IMR-90 (cell line): Measurements from ENCODE around the gene CCHCR1. TPM values are rescaled to one million over a fixed set of nuclear protein-coding genes. Genes with fewer than 3 reads are reported as not detected.

ENCODE experiments used
- ATAC-seq: fragments of 200-7000 bp; cut with Tn5 transposase; 2 replicates; pipeline ENCODE4 v1.9.1; 2020; ENCODE audit warnings: low read depth, mild to moderate bottlenecking, moderate library complexity
- BruUV-seq: library from RNA; stranded (reverse); fragments of 400-500 nt; replicated peaks from 2 replicates; lab custom pipeline; 2021; lab: Mats Ljungman, UMichigan
- CTCF ChIA-PET: fragments of 300-600 bp; formaldehyde crosslinking; extraction: SDS; loops from one replicate; lab custom pipeline; 2021; ENCODE audit warnings: antibody characterized with exemption; lab: Yijun Ruan, JAX
- POLR2A ChIA-PET: fragments of 300-600 bp; sonication (Branson Sonifier 250); formaldehyde crosslinking; loops from one replicate; lab custom pipeline; 2022; ENCODE audit warnings: antibody characterized with exemption; ENCODE audit not compliant: unreplicated experiment; lab: Charles Lee
- DNase-seq: peaks from one replicate; pipeline ENCODE4 v3.0.0; 2013
- H2AFZ ChIP-seq: replicated peaks from 2 replicates; pipeline ENCODE3; 2013; ENCODE audit warnings: low read length, mild to moderate bottlenecking; ENCODE audit not compliant: poor library complexity
- H2AK5ac ChIP-seq: 2 replicates; pipeline ENCODE4 v1.6.1; 2013; ENCODE audit warnings: low read depth, low read length, inconsistent platforms
- H2AK9ac ChIP-seq: replicated peaks from 2 replicates; pipeline ENCODE3; 2013; ENCODE audit warnings: mild to moderate bottlenecking, low read depth, low read length, moderate library complexity; ENCODE audit not compliant: poor library complexity
- H2BK120ac ChIP-seq: 2 replicates; pipeline ENCODE4 v1.6.1; 2013; ENCODE audit warnings: low read depth, low read length, inconsistent platforms
- H2BK15ac ChIP-seq: 3 replicates; pipeline ENCODE4 v1.6.1; 2013; ENCODE audit warnings: low read depth, low read length, inconsistent platforms
- H2BK20ac ChIP-seq: 2 replicates; pipeline ENCODE4 v1.6.1; 2013; ENCODE audit warnings: low read depth, mild to moderate bottlenecking, inconsistent platforms, low read length, moderate library complexity
- H2BK5ac ChIP-seq: 2 replicates; pipeline ENCODE4 v1.6.1; 2013; ENCODE audit warnings: mild to moderate bottlenecking, low read depth, low read length, inconsistent platforms; ENCODE audit not compliant: poor library complexity, severe bottlenecking
- H3K14ac ChIP-seq: replicated peaks from 2 replicates; pipeline ENCODE4 v1.6.1; 2013; ENCODE audit warnings: low read depth, low read length, inconsistent platforms
- H3K18ac ChIP-seq: 2 replicates; pipeline ENCODE4 v1.6.1; 2013; ENCODE audit warnings: low read depth, low read length, control low read depth
- H3K23ac ChIP-seq: 2 replicates; pipeline ENCODE4 v1.6.1; 2013; ENCODE audit warnings: low read depth, low read length, inconsistent platforms
- H3K27ac ChIP-seq: 2 replicates; pipeline ENCODE4 v1.5.1; 2013; ENCODE audit warnings: mild to moderate bottlenecking, control low read depth, low read length; ENCODE audit not compliant: insufficient read depth
- H3K27me3 ChIP-seq: 2 replicates; pipeline ENCODE4 v1.6.1; 2013; ENCODE audit warnings: low read length; ENCODE audit not compliant: control insufficient read depth, insufficient read depth
- H3K36me3 ChIP-seq: 2 replicates; pipeline ENCODE4 v1.6.1; 2013; ENCODE audit warnings: low read length, mixed read lengths; ENCODE audit not compliant: control insufficient read depth, insufficient read depth
- H3K4ac ChIP-seq: 2 replicates; pipeline ENCODE4 v1.6.1; 2013; ENCODE audit warnings: low read depth, low read length, inconsistent platforms
- H3K4me1 ChIP-seq: 2 replicates; pipeline ENCODE4 v1.6.1; 2013; ENCODE audit warnings: low read length, mixed read lengths; ENCODE audit not compliant: control insufficient read depth, insufficient read depth
- H3K4me2 ChIP-seq: 2 replicates; pipeline ENCODE4 v1.6.1; 2013; ENCODE audit warnings: low read depth, mild to moderate bottlenecking, control low read depth, low read length, moderate library complexity
- H3K4me3 ChIP-seq: 2 replicates; pipeline ENCODE4 v1.5.1; 2013; ENCODE audit warnings: low read depth, mild to moderate bottlenecking, control low read depth, low read length, moderate library complexity; ENCODE audit not compliant: insufficient read depth
- H3K56ac ChIP-seq: 2 replicates; pipeline ENCODE4 v1.6.1; 2013; ENCODE audit warnings: low read length, inconsistent platforms; ENCODE audit not compliant: insufficient read depth; ENCODE audit errors: extremely low read depth
- H3K79me1 ChIP-seq, 2 experiments: 2 replicates each; pipeline ENCODE4 v1.6.1; 2013; ENCODE audit warnings: low read length in 2 of 2, inconsistent platforms in 1 of 2, low read depth in 1 of 2
- H3K9ac ChIP-seq: 2 replicates; pipeline ENCODE4 v1.6.1; 2013; ENCODE audit warnings: low read depth, low read length, control low read depth
- H3K9me1 ChIP-seq: 2 replicates; pipeline ENCODE4 v1.6.1; 2013; ENCODE audit warnings: low read length, inconsistent platforms; ENCODE audit not compliant: insufficient read depth
- H3K9me3 ChIP-seq: 2 replicates; pipeline ENCODE4 v1.6.1; 2013; ENCODE audit warnings: low read length; ENCODE audit not compliant: control insufficient read depth, insufficient read depth
- H4K20me1 ChIP-seq: 2 replicates; pipeline ENCODE4 v1.6.1; 2013; ENCODE audit warnings: low read length, inconsistent platforms; ENCODE audit not compliant: insufficient read depth
- H4K5ac ChIP-seq: 2 replicates; pipeline ENCODE4 v1.6.1; 2013; ENCODE audit warnings: mild to moderate bottlenecking, low read depth, low read length, control low read depth
- H4K8ac ChIP-seq, 2 experiments: 2 replicates each; pipeline ENCODE4 v1.6.1; 2013; ENCODE audit warnings: low read depth in 2 of 2, low read length in 2 of 2, control low read depth in 1 of 2, inconsistent platforms in 1 of 2
- H4K91ac ChIP-seq: 2 replicates; pipeline ENCODE4 v1.6.1; 2013; ENCODE audit warnings: low read depth, low read length, inconsistent platforms; ENCODE audit not compliant: insufficient read depth
- BHLHE40 ChIP-seq: fragments of 150-350 bp; IDR thresholded peaks from 2 replicates; pipeline ENCODE4 v1.6.1; 2016; ENCODE audit warnings: mild to moderate bottlenecking, low read depth, low read length
- CTCF ChIP-seq: conservative IDR thresholded peaks from 2 replicates; pipeline ENCODE4 v1.5.1; 2012; ENCODE audit warnings: mild to moderate bottlenecking, low read depth, low read length, improper control_type of control experiment
- ELK1 ChIP-seq: fragments of 150-350 bp; IDR thresholded peaks from 2 replicates; pipeline ENCODE4 v1.6.1; 2016; ENCODE audit warnings: low read depth, mild to moderate bottlenecking, low read length, moderate library complexity, borderline replicate concordance
- FOS ChIP-seq: fragments of 150-350 bp; IDR thresholded peaks from 2 replicates; pipeline ENCODE4 v1.6.1; 2016; ENCODE audit warnings: low read depth, low read length
- MAFK ChIP-seq: IDR thresholded peaks from 2 replicates; pipeline ENCODE4 v1.6.1; 2012; ENCODE audit warnings: low read depth, low read length, improper control_type of control experiment
- MXI1 ChIP-seq: IDR thresholded peaks from 2 replicates; pipeline ENCODE4 v1.6.1; 2012; ENCODE audit warnings: low read depth, mild to moderate bottlenecking, low read length, moderate library complexity, borderline replicate concordance
- NFE2L2 ChIP-seq: fragments of 150-350 bp; IDR thresholded peaks from 2 replicates; pipeline ENCODE4 v1.6.1; 2016; ENCODE audit warnings: low read depth, mild to moderate bottlenecking, low read length
- RAD21 ChIP-seq: IDR thresholded peaks from 2 replicates; pipeline ENCODE4 v1.6.1; 2012; ENCODE audit warnings: low read length, improper control_type of control experiment
- RCOR1 ChIP-seq: IDR thresholded peaks from 2 replicates; pipeline ENCODE4 v1.6.1; 2012; ENCODE audit warnings: mild to moderate bottlenecking, low read length, improper control_type of control experiment; ENCODE audit not compliant: insufficient replicate concordance
- RFX5 ChIP-seq: IDR thresholded peaks from 2 replicates; pipeline ENCODE4 v1.8.0; 2012; ENCODE audit warnings: low read depth, mild to moderate bottlenecking, low read length, moderate library complexity
- SMC3 ChIP-seq: fragments of 150-350 bp; IDR thresholded peaks from 2 replicates; pipeline ENCODE4 v1.6.1; 2016; ENCODE audit warnings: low read depth, mild to moderate bottlenecking, antibody characterized with exemption, low read length, moderate library complexity
- WGBS, 2 experiments: methylation state at CpG; one replicate each; pipeline versions ENCODE4 v1.1.5 to v1.1.7; 2013; ENCODE audit warnings: missing lambda C conversion rate in 2 of 2; ENCODE audit not compliant: insufficient read length in 1 of 2; ENCODE audit errors: extremely low coverage in 2 of 2; 5-methylcytosine and 5-hydroxymethylcytosine counted together
- dilution Hi-C: fragments of 300-500 bp; cut with HindIII; formaldehyde crosslinking; loops from one replicate; pipeline ENCODE4 v1.14.3; 2018; ENCODE audit warnings: low sequenced_read_pairs; ENCODE audit not compliant: unreplicated experiment
- in situ Hi-C: fragments of 300-500 bp; cut with MboI; formaldehyde crosslinking; loops from 3 replicates; pipeline ENCODE4 v1.14.3; 2019; ENCODE audit warnings: low sequenced_read_pairs, inconsistent platforms, mixed read lengths
- intact Hi-C: fragments of 100-400 bp; cut with micrococcal nuclease; formaldehyde crosslinking; loops from 2 replicates; pipeline ENCODE4 v1.10.0; 2022
- polyA plus RNA-seq, 3 experiments: library from polyadenylated mRNA; depleted of rRNA; stranded (reverse); fragments of >200 nt; gene quantifications; 2 replicates each; pipeline ENCODE4 v1.2.3, GENCODE V29; 2012; ENCODE audit warnings: low replicate concordance in 1 of 3
- total RNA-seq: library from RNA; depleted of rRNA; stranded (reverse); fragments of >200 nt; gene quantifications from 2 replicates; pipeline ENCODE4 v1.2.3, GENCODE V29; 2012
- TF ChIP-seq, protein P1 (sequence below): fragments of 150-350 bp; IDR thresholded peaks from 2 replicates; pipeline ENCODE4 v1.6.1; 2017; ENCODE audit warnings: mild to moderate bottlenecking, antibody characterized with exemption, low read length, low read depth

CCHCR1 gene
- total and polyA plus RNA-seq, 2 of the 4 experiments (the other 2 are of a cell fraction), result 13.1 to 22.0 TPM

GRCh38 chr6:31194061-31194834, 36.6 kb upstream of the CCHCR1 start (continued):
- TF ChIP-seq ELK1, result no peak

GRCh38 chr6:31193206-31193605, 35.6 kb upstream of the CCHCR1 start:
- no peaks in the 10 kb centered on the region for H3K4me1 ChIP-seq
- intact Hi-C loops (loop anchor here (10.0 kb wide), 1 partner anchor 278 kb away; the partner anchor contains the start of gene VARS2), dilution Hi-C loops (no loop called here), in situ Hi-C loops (loop anchor here (5.0 kb wide), 1 partner anchor 56 kb away; the partner anchor contains the start of gene PSORS1C2)
- H3K9me1 ChIP-seq, result no peaks in the 10 kb centered on the region
- no peak overlapping the region for H3K4me3 ChIP-seq
- H3K4me2 ChIP-seq, result no peak overlapping the region
- ATAC-seq (no peak), DNase-seq (no peak)
- H3K23ac ChIP-seq, result no peak overlapping the region
- no peak overlapping the region for H4K5ac ChIP-seq
- H2BK120ac ChIP-seq, result no peak overlapping the region
- no peak overlapping the region for H3K27ac ChIP-seq
- H3K56ac ChIP-seq, result no peak overlapping the region
- no peak overlapping the region for H3K14ac ChIP-seq
- no peak overlapping the region for H4K91ac ChIP-seq
- H3K9ac ChIP-seq, result no peak overlapping the region
- H3K9me3 ChIP-seq, result no peaks in the 10 kb centered on the region
- no peak overlapping the region for H4K8ac ChIP-seq
- H3K4ac ChIP-seq, result no peak overlapping the region
- CTCF ChIA-PET, result interaction anchor here (0.7 to 1.4 kb wide), 2 partner anchors 172 to 173 kb away, joined by 3 read pairs; no protein-coding TSS in a partner anchor
- whole genome bisulfite sequencing, 2 experiments, result 60% methylated on average over 1 of the region's 8 CpGs; no CpG with 5 or more reads in 1 of the 2 experiments
- no peak overlapping the region for H2BK20ac ChIP-seq
- H2BK15ac ChIP-seq, result no peak overlapping the region
- peaks cover 0 to 7% of the 10 kb centered on the region in 2 experiments; a peak in 1 of 4 replicates for H3K79me1 ChIP-seq
- H3K18ac ChIP-seq, result no peak overlapping the region
- H3K27me3 ChIP-seq, result no peaks in the 10 kb centered on the region
- no peaks in the 10 kb centered on the region for H4K20me1 ChIP-seq
- H2AFZ ChIP-seq, result no peak overlapping the region
- H2AK5ac ChIP-seq, result no peak overlapping the region
- BruUV-seq, result no TSS peak
- H2BK5ac ChIP-seq, result no peak overlapping the region
- POLR2A ChIA-PET, result no interaction called here
- no peak overlapping the region for H2AK9ac ChIP-seq
- no peaks in the 10 kb centered on the region for H3K36me3 ChIP-seq
- no peak for TF ChIP-seq RFX5
- no peak for TF ChIP-seq RAD21
- TF ChIP-seq MAFK, result no peak
- no peak for TF ChIP-seq RCOR1
- TF ChIP-seq SMC3, result no peak
- no peak for TF ChIP-seq NFE2L2
- no peak for TF ChIP-seq BHLHE40
- TF ChIP-seq, protein P1, sequence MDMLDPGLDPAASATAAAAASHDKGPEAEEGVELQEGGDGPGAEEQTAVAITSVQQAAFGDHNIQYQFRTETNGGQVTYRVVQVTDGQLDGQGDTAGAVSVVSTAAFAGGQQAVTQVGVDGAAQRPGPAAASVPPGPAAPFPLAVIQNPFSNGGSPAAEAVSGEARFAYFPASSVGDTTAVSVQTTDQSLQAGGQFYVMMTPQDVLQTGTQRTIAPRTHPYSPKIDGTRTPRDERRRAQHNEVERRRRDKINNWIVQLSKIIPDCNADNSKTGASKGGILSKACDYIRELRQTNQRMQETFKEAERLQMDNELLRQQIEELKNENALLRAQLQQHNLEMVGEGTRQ, result no peak
- no peak for TF ChIP-seq CTCF
- no peak for TF ChIP-seq FOS
- TF ChIP-seq MXI1, result no peak
